Immature natural killer cell (primary cell): ENCODE data around the gene HDDC3. TPM values are rescaled to one million over a fixed set of nuclear protein-coding genes. Genes with fewer than 3 reads are reported as not detected.

Source experiments
- DNase-seq, 3 donors: peaks; one replicate each; pipeline ENCODE4 v3.0.0; 2022; ENCODE audit warnings: mixed read lengths in 1 of 3
- H3K27ac Mint-ChIP-seq, 6 donors: one replicate each; pipeline ENCODE4 v1.8.0; 2020; ENCODE audit warnings: mixed read lengths in 6 of 6, mild to moderate bottlenecking in 5 of 6, inconsistent platforms in 4 of 6, moderate library complexity in 3 of 6
- H3K27me3 Mint-ChIP-seq, 3 donors: one replicate each; pipeline ENCODE4 v1.8.0; 2020 to 2021; ENCODE audit warnings: low read depth in 3 of 3, mild to moderate bottlenecking in 3 of 3, mixed read lengths in 3 of 3, moderate library complexity in 3 of 3, inconsistent platforms in 1 of 3
- H3K36me3 Mint-ChIP-seq, 3 donors: one replicate each; pipeline ENCODE4 v1.8.0; 2020; ENCODE audit warnings: mixed read lengths in 3 of 3, inconsistent platforms in 2 of 3, mild to moderate bottlenecking in 2 of 3
- H3K4me1 Mint-ChIP-seq, 2 donors: one replicate each; pipeline ENCODE4 v1.8.0; 2020; ENCODE audit warnings: inconsistent platforms in 2 of 2, mild to moderate bottlenecking in 2 of 2, mixed read lengths in 2 of 2, moderate library complexity in 1 of 2
- H3K4me3 Mint-ChIP-seq, 5 donors: one replicate each; pipeline ENCODE4 v1.8.0; 2020; ENCODE audit warnings: mild to moderate bottlenecking in 5 of 5, mixed read lengths in 5 of 5, inconsistent platforms in 3 of 5, moderate library complexity in 3 of 5
- H3K9me3 Mint-ChIP-seq, 6 donors: one replicate each; pipeline ENCODE4 v1.8.0; 2020; ENCODE audit warnings: mild to moderate bottlenecking in 6 of 6, mixed read lengths in 6 of 6, inconsistent platforms in 4 of 6, moderate library complexity in 3 of 6
- polyA plus RNA-seq, 3 donors: library from polyadenylated mRNA; unstranded; fragments of 300-500 nt; fragmentation: Illumina TruSeq; gene quantifications; one replicate each; pipeline ENCODE4 v1.2.3, GENCODE V29; 2021

The HDDC3 gene
- polyA plus RNA-seq, 3 donors from 2014 or later = 25.5 to 33.1 (median 32.1) TPM

DNA sequence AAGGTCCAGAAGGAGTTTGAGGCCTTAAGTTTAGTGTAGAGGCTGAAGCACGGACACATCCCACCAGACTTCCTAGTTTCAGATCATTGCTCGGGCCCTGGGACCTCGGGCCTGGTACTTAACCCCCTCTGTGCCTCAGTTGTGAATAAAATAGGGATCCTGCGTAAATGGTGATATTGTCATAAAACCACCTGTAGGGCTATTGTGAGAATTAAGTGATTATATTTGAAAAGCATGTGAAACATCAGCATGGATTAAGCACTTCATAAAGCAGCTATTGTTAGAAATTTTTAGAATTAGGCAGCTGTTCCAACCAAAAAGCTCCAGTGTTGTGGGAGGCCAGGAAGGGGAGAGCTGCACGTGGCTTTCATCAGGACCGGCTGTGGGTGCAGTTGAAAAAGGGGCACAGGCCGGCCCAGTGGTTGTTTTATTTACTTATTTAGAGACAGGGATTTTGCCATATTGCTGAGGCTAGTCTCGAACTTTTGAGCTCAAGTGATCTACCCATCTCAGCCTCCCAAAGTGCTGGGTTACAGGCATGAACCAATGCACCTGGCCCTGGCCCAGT is 26.8 kb upstream of the HDDC3 start:
- peaks cover 7 to 16% of the 10 kb centered on the region in 2 donors for H3K4me1 Mint-ChIP-seq
- DNase-seq = no peak
- no peaks in the 10 kb centered on the region for H3K27me3 Mint-ChIP-seq
- peak overlapping the region in 1 of 6 donors; percentile 53 for H3K27ac Mint-ChIP-seq
- H3K36me3 Mint-ChIP-seq = peaks cover 3 to 14% (median 9%) of the 10 kb centered on the region in 3 donors
- peak overlapping the region in 1 of 5 donors; percentile 38 for H3K4me3 Mint-ChIP-seq
- no peaks in the 10 kb centered on the region for H3K9me3 Mint-ChIP-seq

GRCh38 chr15:90957791-90958190 is 25.4 kb upstream of the HDDC3 start:
- peaks cover 0 to 14% (median 9%) of the 10 kb centered on the region in 3 donors for H3K36me3 Mint-ChIP-seq
- no peak for DNase-seq
- H3K27ac Mint-ChIP-seq = peak overlapping the region in 2 of 6 donors; percentile 36 to 77
- H3K9me3 Mint-ChIP-seq = no peaks in the 10 kb centered on the region
- H3K4me1 Mint-ChIP-seq = peaks cover 10 to 19% of the 10 kb centered on the region in 2 donors
- peak overlapping the region; percentile 52 to 74 (median 70) for H3K4me3 Mint-ChIP-seq
- H3K27me3 Mint-ChIP-seq = peaks cover 0 to 2% (median 0%) of the 10 kb centered on the region in 3 donors

GRCh38 chr15:90957031-90957790 is 24.9 kb upstream of the HDDC3 start:
- Mint-ChIP-seq H3K4me3 (peak overlapping the region; percentile 52 to 74 (median 70)), H3K4me1 (peaks cover 10 to 19% of the 10 kb centered on the region in 2 donors), H3K9me3 (no peaks in the 10 kb centered on the region), H3K36me3 (peaks cover 0 to 14% (median 9%) of the 10 kb centered on the region in 3 donors), H3K27ac (peak overlapping the region in 2 of 6 donors; percentile 36 to 77), H3K27me3 (peaks cover 0 to 2% (median 0%) of the 10 kb centered on the region in 3 donors)
- DNase-seq = no peak

DNA sequence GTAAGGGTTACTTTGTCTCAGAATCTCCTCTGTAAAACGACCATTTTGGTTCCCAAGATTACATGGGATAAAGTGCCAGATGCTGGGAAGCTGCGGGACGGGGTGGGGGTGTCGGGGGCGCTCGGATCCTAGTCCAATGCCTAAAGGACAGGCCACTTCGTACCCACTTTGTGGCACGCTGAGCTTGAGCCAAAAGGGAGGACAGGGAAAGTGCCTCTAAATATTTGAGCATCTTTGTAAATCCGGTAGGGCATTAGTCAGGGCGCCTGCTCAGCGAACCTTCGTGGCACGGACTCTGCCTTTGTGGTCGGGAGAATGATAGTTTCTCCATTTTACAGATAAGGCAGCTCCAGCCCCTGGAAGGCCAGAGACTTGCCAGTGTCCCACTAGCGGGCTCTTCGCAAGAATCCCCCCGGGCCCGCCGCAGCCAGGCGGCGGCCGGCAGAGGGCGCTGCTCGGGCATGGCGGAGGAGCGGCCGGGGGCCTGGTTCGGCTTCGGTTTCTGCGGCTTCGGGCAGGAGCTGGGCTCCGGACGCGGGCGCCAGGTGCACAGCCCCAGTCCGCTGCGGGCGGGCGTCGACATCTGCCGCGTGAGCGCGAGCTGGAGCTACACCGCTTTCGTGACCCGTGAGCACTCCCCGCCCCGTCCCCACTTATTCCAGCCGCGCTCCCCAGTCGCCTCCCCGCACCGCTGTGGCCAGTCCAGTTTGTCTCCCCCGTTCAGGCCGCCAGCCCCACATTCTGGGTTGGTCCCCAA is 24.1 kb upstream of the HDDC3 start:
- peaks cover 4 to 13% (median 7%) of the 10 kb centered on the region in 3 donors for H3K36me3 Mint-ChIP-seq
- peaks cover 10 to 19% of the 10 kb centered on the region in 2 donors for H3K4me1 Mint-ChIP-seq
- peak overlapping the region in 3 of 6 donors; percentile 58 to 74 (median 65) for H3K27ac Mint-ChIP-seq
- peaks cover 0 to 2% (median 2%) of the 10 kb centered on the region in 3 donors for H3K27me3 Mint-ChIP-seq
- H3K9me3 Mint-ChIP-seq = no peaks in the 10 kb centered on the region
- DNase-seq = peak; percentile 49 to 52 (median 51)
- H3K4me3 Mint-ChIP-seq = peak overlapping the region; percentile 70 to 90 (median 85)

GRCh38 chr15:90955624-90956273 is 23.4 kb upstream of the HDDC3 start:
- Mint-ChIP-seq H3K27ac (peak overlapping the region in 4 of 6 donors; percentile 50 to 79 (median 70)), H3K9me3 (no peaks in the 10 kb centered on the region), H3K4me1 (peaks cover 10 to 19% of the 10 kb centered on the region in 2 donors), H3K36me3 (peaks cover under 1 to 8% (median 4%) of the 10 kb centered on the region in 3 donors), H3K27me3 (peaks cover 0 to 4% (median 2%) of the 10 kb centered on the region in 3 donors), H3K4me3 (peak overlapping the region; percentile 70 to 90 (median 85))
- DNase-seq = no peak

GRCh38 chr15:90954712-90955623 is 22.6 kb upstream of the HDDC3 start, which contains the start of gene RCCD1:
RCCD1 (plus strand) TSS chr15:90954884; CDS start chr15:90956735, 1,851 bp downstream.
- Mint-ChIP-seq H3K36me3 (peaks cover 0 to 7% (median 4%) of the 10 kb centered on the region in 3 donors), H3K4me1 (peaks cover 10 to 19% of the 10 kb centered on the region in 2 donors), H3K27ac (peak within 1 kb of the TSS; percentile 82 to 94 (median 86)), H3K27me3 (peaks cover 0 to 4% (median 2%) of the 10 kb centered on the region in 3 donors), H3K9me3 (no peaks in the 10 kb centered on the region), H3K4me3 (peak within 1 kb of the TSS; percentile 79 to 90 (median 85))
- DNase-seq = peak; percentile 89

DNA sequence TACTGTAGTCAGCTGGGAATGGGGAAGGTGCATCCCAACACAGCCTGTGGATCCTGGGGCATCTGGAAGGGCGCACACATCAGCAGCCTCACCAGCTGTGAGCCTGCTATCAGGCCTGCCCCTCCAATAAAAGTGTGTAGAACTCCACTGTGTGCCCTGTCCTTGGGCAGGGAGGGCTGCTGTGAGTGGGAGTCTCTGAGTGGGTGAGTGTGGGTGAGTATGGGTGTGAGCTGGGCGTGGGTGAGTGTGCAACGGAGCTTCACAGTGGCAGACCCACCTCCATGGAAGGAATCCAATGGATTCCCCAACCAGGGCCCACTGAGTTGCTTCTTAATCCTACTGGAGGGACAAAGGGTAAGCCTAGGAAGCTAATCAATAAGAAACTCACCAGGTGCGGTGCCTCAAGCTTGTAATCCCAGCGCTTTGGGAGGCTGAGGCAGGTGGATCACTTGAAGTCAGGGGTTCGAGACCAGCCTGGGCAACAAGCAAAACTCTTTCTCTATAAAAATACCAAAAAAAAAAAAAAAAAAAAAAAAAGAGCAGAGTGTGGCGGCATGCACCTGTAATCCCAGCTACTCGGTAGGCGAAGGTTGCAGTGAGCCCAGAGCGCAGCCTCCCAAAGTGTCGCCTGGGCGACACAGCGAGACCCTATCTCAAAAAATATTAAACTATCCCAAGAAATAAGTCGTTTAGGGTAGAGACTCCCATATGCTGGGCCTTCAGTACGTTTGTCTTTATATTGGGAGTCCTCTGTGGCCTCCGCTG is 21.8 kb upstream of the HDDC3 start:
- peaks cover 10 to 19% of the 10 kb centered on the region in 2 donors for H3K4me1 Mint-ChIP-seq
- no peaks in the 10 kb centered on the region for H3K9me3 Mint-ChIP-seq

GRCh38 chr15:90952901-90953677 is 20.7 kb upstream of the HDDC3 start:
- H3K27ac Mint-ChIP-seq = peak overlapping the region in 2 of 6 donors; percentile 44 to 49
- H3K4me1 Mint-ChIP-seq = peaks cover 10 to 19% of the 10 kb centered on the region in 2 donors
- H3K27me3 Mint-ChIP-seq = peaks cover 0 to 4% (median 2%) of the 10 kb centered on the region in 3 donors
- peak overlapping the region in 2 of 5 donors; percentile 1 to 65 for H3K4me3 Mint-ChIP-seq
- H3K9me3 Mint-ChIP-seq = no peaks in the 10 kb centered on the region
- DNase-seq = no peak
- peaks cover 0 to 8% (median 3%) of the 10 kb centered on the region in 3 donors for H3K36me3 Mint-ChIP-seq

More for the DNA sequence above, 21.8 kb upstream of the HDDC3 start:
- Mint-ChIP-seq H3K27me3 (peaks cover 0 to 4% (median 2%) of the 10 kb centered on the region in 3 donors), H3K36me3 (peaks cover 0 to 4% (median 3%) of the 10 kb centered on the region in 3 donors), H3K4me3 (peak overlapping the region; percentile 79 to 90 (median 85)), H3K27ac (peak overlapping the region; percentile 82 to 94 (median 86))
- DNase-seq = no peak

GRCh38 chr15:90950676-90951075 is 18.3 kb upstream of the HDDC3 start:
- H3K36me3 Mint-ChIP-seq = peaks cover 0 to 11% (median 6%) of the 10 kb centered on the region in 3 donors
- DNase-seq = no peak

DNA sequence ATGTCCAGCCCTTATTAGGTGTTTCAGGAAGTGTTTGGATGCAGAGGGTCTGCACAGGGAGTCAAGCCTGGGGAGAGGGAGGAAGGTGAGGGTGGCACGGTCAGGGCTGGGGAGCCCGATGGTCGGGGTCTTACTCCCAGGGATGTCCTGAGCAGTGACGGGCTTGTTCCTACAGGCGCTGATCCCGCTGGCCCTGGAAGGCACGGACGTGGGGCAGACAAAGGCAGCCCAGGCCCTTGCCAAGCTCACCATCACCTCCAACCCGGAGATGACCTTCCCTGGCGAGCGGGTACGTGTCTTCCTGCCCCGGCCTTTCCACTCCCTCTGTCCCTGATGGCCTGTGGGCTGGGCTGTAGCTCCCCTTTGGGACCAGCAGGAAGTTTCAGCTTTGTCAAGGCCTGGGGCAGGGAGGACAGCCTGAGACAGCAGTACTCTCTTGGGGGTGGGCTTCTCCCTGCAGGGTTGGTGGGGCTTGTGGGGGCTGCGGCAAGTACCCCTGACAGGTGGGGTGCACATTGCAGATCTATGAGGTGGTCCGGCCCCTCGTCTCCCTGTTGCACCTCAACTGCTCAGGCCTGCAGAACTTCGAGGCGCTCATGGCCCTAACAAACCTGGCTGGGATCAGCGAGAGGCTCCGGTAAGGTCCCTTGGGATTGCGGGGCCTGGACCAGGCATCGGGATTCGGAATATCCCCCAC is 17.8 kb upstream of the HDDC3 start:
- peaks cover 5 to 6% of the 10 kb centered on the region in 2 donors for H3K4me1 Mint-ChIP-seq
- H3K9me3 Mint-ChIP-seq = no peaks in the 10 kb centered on the region
- peaks cover 0 to 4% (median 2%) of the 10 kb centered on the region in 3 donors for H3K27me3 Mint-ChIP-seq
- H3K36me3 Mint-ChIP-seq = peaks cover 0 to 11% (median 7%) of the 10 kb centered on the region in 3 donors
- H3K4me3 Mint-ChIP-seq = no peak overlapping the region
- DNase-seq = no peak
- no peak overlapping the region for H3K27ac Mint-ChIP-seq

More at GRCh38 chr15:90950676-90951075, 18.3 kb upstream of the HDDC3 start:
- Mint-ChIP-seq H3K27me3 (peaks cover 0 to 4% (median 2%) of the 10 kb centered on the region in 3 donors), H3K9me3 (no peaks in the 10 kb centered on the region), H3K4me3 (no peak overlapping the region), H3K4me1 (peaks cover 6 to 9% of the 10 kb centered on the region in 2 donors), H3K27ac (no peak overlapping the region)
